ENCODE results near the gene ATP6V1B1.

DNA sequence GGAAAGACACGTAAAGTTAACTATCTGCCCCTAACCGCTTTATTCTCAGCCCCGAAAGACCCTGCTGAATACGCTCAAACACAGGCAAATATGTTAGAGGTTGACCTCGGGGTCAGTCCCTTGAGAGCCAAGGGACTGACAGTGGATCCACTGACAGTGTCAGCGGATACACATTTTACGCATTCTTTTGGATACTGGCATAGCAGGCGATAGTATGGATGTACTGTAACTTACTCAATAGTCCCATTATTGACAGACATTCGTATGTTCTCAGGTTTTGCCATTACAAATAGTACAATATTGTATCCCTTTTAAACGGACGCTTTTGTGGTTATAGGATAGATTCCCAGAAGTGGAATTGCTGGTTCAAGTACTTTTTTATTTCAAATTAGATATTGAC lies 13.4 kb downstream of the ATP6V1B1 start:
- TF ChIP-seq, protein P1, sequence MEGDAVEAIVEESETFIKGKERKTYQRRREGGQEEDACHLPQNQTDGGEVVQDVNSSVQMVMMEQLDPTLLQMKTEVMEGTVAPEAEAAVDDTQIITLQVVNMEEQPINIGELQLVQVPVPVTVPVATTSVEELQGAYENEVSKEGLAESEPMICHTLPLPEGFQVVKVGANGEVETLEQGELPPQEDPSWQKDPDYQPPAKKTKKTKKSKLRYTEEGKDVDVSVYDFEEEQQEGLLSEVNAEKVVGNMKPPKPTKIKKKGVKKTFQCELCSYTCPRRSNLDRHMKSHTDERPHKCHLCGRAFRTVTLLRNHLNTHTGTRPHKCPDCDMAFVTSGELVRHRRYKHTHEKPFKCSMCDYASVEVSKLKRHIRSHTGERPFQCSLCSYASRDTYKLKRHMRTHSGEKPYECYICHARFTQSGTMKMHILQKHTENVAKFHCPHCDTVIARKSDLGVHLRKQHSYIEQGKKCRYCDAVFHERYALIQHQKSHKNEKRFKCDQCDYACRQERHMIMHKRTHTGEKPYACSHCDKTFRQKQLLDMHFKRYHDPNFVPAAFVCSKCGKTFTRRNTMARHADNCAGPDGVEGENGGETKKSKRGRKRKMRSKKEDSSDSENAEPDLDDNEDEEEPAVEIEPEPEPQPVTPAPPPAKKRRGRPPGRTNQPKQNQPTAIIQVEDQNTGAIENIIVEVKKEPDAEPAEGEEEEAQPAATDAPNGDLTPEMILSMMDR (IDR thresholded peaks at IDR 0.05): no peak
- TF ChIP-seq POLR2AphosphoS5 (IDR thresholded peaks at IDR 0.05) (no peak), POLR2A (IDR thresholded peaks at IDR 0.05) (no peak), EP300 (IDR thresholded peaks at IDR 0.05) (no peak)

All from sigmoid colon (tissue), 4 donors.